Panc1 (cell line): ENCODE results near the gene ISY1. TPM values are rescaled to one million over a fixed set of nuclear protein-coding genes. Genes with fewer than 3 reads are reported as not detected.
"Not testable (repeated sequence)": the region's sequence is repeated elsewhere in the genome, so short reads cannot be mapped to it uniquely, and the experiment has no call there.

ENCODE experiments used
- ATAC-seq: fragments of 200-7000 bp; cut with Tn5 transposase; 2 replicates; pipeline ENCODE4 v1.9.1; 2020; ENCODE audit warnings: mild to moderate bottlenecking, moderate library complexity
- BruUV-seq: library from RNA; stranded (reverse); fragments of 400-500 nt; replicated peaks from 2 replicates; lab custom pipeline; 2021; lab: Mats Ljungman, UMichigan
- CTCF ChIA-PET: fragments of 300-600 bp; sonication (Branson Sonifier 250); formaldehyde crosslinking; loops from one replicate; lab custom pipeline; 2022; ENCODE audit warnings: antibody characterized with exemption; lab: Charles Lee
- POLR2A ChIA-PET: fragments of 300-600 bp; sonication (Branson Sonifier 250); formaldehyde crosslinking; loops from one replicate; lab custom pipeline; 2022; ENCODE audit warnings: antibody characterized with exemption; lab: Charles Lee
- DNase-seq: peaks from one replicate; pipeline ENCODE4 v3.0.0-alpha.2; 2010; ENCODE audit warnings: low read depth, low spot score
- H3K27ac ChIP-seq: 2 replicates; pipeline ENCODE4 v1.5.1; 2011; ENCODE audit warnings: mild to moderate bottlenecking, low read length, inconsistent platforms
- H3K27me3 ChIP-seq: fragments of 200-500 bp; sonication (Bioruptor generic); 2 replicates; pipeline ENCODE4 v1.6.0; 2014; ENCODE audit warnings: low read length, inconsistent platforms; ENCODE audit not compliant: control insufficient read depth, insufficient read depth
- H3K36me3 ChIP-seq: fragments of 200-500 bp; sonication (Bioruptor generic); 2 replicates; pipeline ENCODE4 v1.5.1; 2014; ENCODE audit warnings: inconsistent platforms, mild to moderate bottlenecking, low read length, moderate library complexity; ENCODE audit not compliant: control insufficient read depth, insufficient read depth
- H3K4me1 ChIP-seq: 2 replicates; pipeline ENCODE4 v1.5.1; 2011; ENCODE audit warnings: inconsistent platforms, mild to moderate bottlenecking, low read length, moderate library complexity; ENCODE audit not compliant: control insufficient read depth, insufficient read depth
- H3K4me3 ChIP-seq, 2 experiments: 2 replicates each; pipeline ENCODE4 v1.5.1; 2011 to 2012; ENCODE audit warnings: low read depth in 2 of 2, low read length in 2 of 2, mild to moderate bottlenecking in 2 of 2, inconsistent platforms in 1 of 2, moderate library complexity in 1 of 2
- H3K9me3 ChIP-seq: fragments of 200-500 bp; sonication (Bioruptor generic); 2 replicates; pipeline ENCODE4 v1.5.1; 2014; ENCODE audit warnings: low read depth, mild to moderate bottlenecking, inconsistent platforms, low read length, moderate library complexity; ENCODE audit not compliant: control insufficient read depth, insufficient read depth
- POLR2AphosphoS5 ChIP-seq: IDR thresholded peaks from 2 replicates; pipeline ENCODE4 v1.6.1; 2012; ENCODE audit warnings: mild to moderate bottlenecking, low read depth, low read length, moderate library complexity
- SIN3A ChIP-seq: IDR thresholded peaks from 2 replicates; pipeline ENCODE4 v1.6.1; 2012; ENCODE audit warnings: low read depth, mild to moderate bottlenecking, low read length, moderate library complexity, borderline replicate concordance; ENCODE audit not compliant: insufficient read depth
- TCF7L2 ChIP-seq: IDR thresholded peaks from 2 replicates; pipeline ENCODE4 v1.6.1; 2011; ENCODE audit warnings: mild to moderate bottlenecking, low read depth, low read length, inconsistent platforms
- in situ Hi-C: cut with HindIII; loops from 2 replicates; pipeline ENCODE4 v1.10.0; 2016; ENCODE audit warnings: low sequenced_read_pairs, low pct_unique_long_range_greater_than_20kb
- intact Hi-C: fragments of 100-400 bp; cut with micrococcal nuclease; formaldehyde crosslinking; loops from one replicate; pipeline ENCODE4 v1.10.0; 2022; ENCODE audit not compliant: unreplicated experiment
- total RNA-seq: library from RNA; stranded (reverse); gene quantifications from one replicate; pipeline ENCODE4 v1.2.1, GENCODE V29; 2021; ENCODE audit not compliant: unreplicated experiment
- TF ChIP-seq, protein P1 (sequence below), 2 experiments: IDR thresholded peaks; 2 replicates each; pipeline ENCODE4 v1.6.1; 2011 to 2012; ENCODE audit warnings: low read depth in 2 of 2, control low read depth in 1 of 2, low read length in 1 of 2, mild to moderate bottlenecking in 1 of 2, moderate library complexity in 1 of 2; ENCODE audit not compliant: insufficient read depth in 1 of 2
- TF ChIP-seq, protein P2 (sequence below): fragments of 450-650 bp; IDR thresholded peaks from 2 replicates; pipeline ENCODE4 v1.5.1; 2017; ENCODE audit warnings: mild to moderate bottlenecking

Gene ISY1
- total RNA-seq, 1 experiment from 2014 or later = 45.7 TPM

DNA sequence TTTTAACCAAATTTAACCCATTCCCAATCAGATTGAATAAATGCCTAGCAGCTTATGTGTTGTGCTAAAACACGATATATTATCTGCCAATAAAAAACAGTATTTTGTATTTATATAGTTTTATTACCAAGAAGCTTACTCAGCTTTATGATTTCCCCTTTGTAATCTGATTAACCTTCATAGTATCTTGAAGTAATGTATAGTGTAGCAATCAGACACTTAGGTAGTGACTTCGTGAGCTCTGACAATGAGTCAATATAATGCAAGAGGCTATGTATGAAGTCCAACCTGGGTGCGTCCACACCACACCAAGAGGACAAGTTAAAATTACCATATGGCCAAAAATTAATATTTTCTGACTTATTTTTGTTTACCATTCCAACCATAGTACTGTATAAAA, 24.9 kb upstream of the ISY1 start:
- POLR2A ChIA-PET = no interaction called here
- no peak for ATAC-seq

DNA sequence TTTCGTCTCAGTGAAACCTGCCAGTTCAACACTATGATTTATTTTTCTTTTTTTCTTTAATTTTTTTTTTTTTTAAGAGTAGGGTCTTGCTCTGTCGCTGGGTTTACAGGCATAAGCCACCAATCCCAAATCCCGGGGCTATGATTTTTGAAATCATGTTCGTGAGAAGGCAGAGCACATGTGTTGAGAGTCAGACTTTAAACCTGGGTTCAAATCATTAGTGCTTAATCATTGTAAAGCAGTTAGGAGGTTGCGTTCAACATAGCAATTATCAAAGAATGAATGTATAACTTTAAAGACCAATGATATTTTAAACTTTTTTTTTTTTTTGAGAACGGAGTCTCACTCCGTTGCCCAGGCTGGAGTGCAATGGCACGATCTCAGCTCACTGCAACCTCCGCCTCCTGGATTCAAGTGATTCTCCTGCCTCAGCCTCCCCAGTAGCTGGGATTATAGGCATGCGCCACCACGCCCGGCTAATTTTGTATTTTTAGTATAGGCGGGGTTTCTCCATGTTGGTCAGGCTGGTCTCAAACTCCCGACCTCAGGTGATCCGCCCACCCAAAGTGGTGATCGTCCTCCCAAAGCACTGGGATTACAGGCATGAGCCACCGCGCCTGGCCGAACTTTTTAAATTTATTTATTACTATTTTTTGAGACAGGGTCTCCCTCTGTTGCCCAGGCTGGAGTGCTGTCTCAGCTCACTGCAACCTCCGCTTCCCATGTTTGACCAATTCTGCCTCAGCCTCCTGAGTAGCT, 24.1 kb upstream of the ISY1 start:
- H3K27me3 ChIP-seq, POLR2A ChIA-PET, in situ Hi-C loops, DNase-seq, CTCF ChIA-PET, ATAC-seq, H3K9me3 ChIP-seq, BruUV-seq: not testable (repeated sequence)
- Histone ChIP-seq H3K4me3 (peak overlapping the region; percentile 76), H3K27ac (peak overlapping the region; percentile 98), H3K4me1 (peaks cover 19% of the 10 kb centered on the region), H3K36me3 (peaks cover 12% of the 10 kb centered on the region)
- intact Hi-C loops = loop anchor here (5.0 kb wide), 2 partner anchors 42 to 62 kb away; partner anchors contain the start of gene COPG1

More for the DNA sequence above, 24.9 kb upstream of the ISY1 start:
- BruUV-seq = no TSS peak
- no peak overlapping the region for H3K4me3 ChIP-seq
- H3K27me3 ChIP-seq = no peaks in the 10 kb centered on the region
- H3K4me1 ChIP-seq = peaks cover 11% of the 10 kb centered on the region; the same call in 1 of the 2 replicates
- 0 out of 2 replicates have a peak overlapping the region, but pooled peaks have one; percentile 3 for H3K27ac ChIP-seq
- H3K9me3 ChIP-seq = no peaks in the 10 kb centered on the region
- CTCF ChIA-PET = no interaction called here
- intact Hi-C loops = no loop called here
- no peak for DNase-seq
- TF ChIP-seq TCF7L2 = no peak
- no peak for TF ChIP-seq SIN3A
- TF ChIP-seq, protein P1, sequence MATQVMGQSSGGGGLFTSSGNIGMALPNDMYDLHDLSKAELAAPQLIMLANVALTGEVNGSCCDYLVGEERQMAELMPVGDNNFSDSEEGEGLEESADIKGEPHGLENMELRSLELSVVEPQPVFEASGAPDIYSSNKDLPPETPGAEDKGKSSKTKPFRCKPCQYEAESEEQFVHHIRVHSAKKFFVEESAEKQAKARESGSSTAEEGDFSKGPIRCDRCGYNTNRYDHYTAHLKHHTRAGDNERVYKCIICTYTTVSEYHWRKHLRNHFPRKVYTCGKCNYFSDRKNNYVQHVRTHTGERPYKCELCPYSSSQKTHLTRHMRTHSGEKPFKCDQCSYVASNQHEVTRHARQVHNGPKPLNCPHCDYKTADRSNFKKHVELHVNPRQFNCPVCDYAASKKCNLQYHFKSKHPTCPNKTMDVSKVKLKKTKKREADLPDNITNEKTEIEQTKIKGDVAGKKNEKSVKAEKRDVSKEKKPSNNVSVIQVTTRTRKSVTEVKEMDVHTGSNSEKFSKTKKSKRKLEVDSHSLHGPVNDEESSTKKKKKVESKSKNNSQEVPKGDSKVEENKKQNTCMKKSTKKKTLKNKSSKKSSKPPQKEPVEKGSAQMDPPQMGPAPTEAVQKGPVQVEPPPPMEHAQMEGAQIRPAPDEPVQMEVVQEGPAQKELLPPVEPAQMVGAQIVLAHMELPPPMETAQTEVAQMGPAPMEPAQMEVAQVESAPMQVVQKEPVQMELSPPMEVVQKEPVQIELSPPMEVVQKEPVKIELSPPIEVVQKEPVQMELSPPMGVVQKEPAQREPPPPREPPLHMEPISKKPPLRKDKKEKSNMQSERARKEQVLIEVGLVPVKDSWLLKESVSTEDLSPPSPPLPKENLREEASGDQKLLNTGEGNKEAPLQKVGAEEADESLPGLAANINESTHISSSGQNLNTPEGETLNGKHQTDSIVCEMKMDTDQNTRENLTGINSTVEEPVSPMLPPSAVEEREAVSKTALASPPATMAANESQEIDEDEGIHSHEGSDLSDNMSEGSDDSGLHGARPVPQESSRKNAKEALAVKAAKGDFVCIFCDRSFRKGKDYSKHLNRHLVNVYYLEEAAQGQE (IDR thresholded peaks at IDR 0.05; ENCODE audit: insufficient read depth in 1 of 2, low read depth in 2 of 2, low read length in 1 of 2) = no peak
- TF ChIP-seq, protein P2, sequence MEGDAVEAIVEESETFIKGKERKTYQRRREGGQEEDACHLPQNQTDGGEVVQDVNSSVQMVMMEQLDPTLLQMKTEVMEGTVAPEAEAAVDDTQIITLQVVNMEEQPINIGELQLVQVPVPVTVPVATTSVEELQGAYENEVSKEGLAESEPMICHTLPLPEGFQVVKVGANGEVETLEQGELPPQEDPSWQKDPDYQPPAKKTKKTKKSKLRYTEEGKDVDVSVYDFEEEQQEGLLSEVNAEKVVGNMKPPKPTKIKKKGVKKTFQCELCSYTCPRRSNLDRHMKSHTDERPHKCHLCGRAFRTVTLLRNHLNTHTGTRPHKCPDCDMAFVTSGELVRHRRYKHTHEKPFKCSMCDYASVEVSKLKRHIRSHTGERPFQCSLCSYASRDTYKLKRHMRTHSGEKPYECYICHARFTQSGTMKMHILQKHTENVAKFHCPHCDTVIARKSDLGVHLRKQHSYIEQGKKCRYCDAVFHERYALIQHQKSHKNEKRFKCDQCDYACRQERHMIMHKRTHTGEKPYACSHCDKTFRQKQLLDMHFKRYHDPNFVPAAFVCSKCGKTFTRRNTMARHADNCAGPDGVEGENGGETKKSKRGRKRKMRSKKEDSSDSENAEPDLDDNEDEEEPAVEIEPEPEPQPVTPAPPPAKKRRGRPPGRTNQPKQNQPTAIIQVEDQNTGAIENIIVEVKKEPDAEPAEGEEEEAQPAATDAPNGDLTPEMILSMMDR = no peak
- no peak for TF ChIP-seq POLR2AphosphoS5
- in situ Hi-C loops = no loop called here
- H3K36me3 ChIP-seq = peaks cover 6% of the 10 kb centered on the region

DNA sequence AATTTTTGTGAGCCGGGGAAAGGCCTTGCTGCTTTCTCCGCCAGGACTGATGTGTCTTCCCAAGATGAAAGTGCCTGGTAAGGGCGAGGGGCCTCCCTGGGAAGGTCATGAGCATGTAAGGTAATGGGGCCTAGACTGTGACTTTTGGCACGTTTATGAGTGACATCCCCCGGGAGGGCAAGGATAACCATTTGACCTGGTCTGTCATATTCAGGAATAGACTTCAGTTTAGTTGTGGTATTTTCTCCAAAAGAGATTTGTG, 23.5 kb upstream of the ISY1 start:
- H3K4me3 ChIP-seq = peak overlapping the region; percentile 76
- peak overlapping the region; percentile 98 for H3K27ac ChIP-seq
- in situ Hi-C loops = no loop called here
- H3K27me3 ChIP-seq = no peaks in the 10 kb centered on the region
- peaks cover 13% of the 10 kb centered on the region for H3K36me3 ChIP-seq
- H3K4me1 ChIP-seq = peaks cover 22% of the 10 kb centered on the region
- TF ChIP-seq SIN3A = no peak
- TF ChIP-seq TCF7L2 = no peak
- TF ChIP-seq, protein P2 = no peak
- TF ChIP-seq, protein P1 (IDR thresholded peaks at IDR 0.05; ENCODE audit: insufficient read depth in 1 of 2, low read depth in 2 of 2, low read length in 1 of 2) = no peak
- no peak for TF ChIP-seq POLR2AphosphoS5
- intact Hi-C loops = loop anchor here (5.0 kb wide), 2 partner anchors 43 to 63 kb away; partner anchors contain the start of gene COPG1
- no peak for DNase-seq
- ChIA-PET POLR2A (interaction anchor here (0.6 kb wide), 1 partner anchor 56 kb away, joined by 3 read pairs; no protein-coding TSS in a partner anchor), CTCF (no interaction called here)
- TSS peak; percentile 94 for BruUV-seq
- H3K9me3 ChIP-seq = no peaks in the 10 kb centered on the region
- no peak for ATAC-seq
